K562 (cell line): Measurements from ENCODE around the gene BZW2. TPM values are rescaled to one million over a fixed set of nuclear protein-coding genes. Genes with fewer than 3 reads are reported as not detected.

Experiments
- ARHGAP35 ChIP-seq: fragments of 450-650 bp; IDR thresholded peaks from 2 replicates; pipeline ENCODE4 v1.6.1; 2018; ENCODE audit not compliant: partially characterized antibody
- ATF7 ChIP-seq: fragments of 450-650 bp; IDR thresholded peaks from 2 replicates; pipeline ENCODE4 v1.7.1; 2014; ENCODE audit warnings: mild to moderate bottlenecking, moderate library complexity
- BMI1 ChIP-seq: fragments of 150-350 bp; IDR thresholded peaks from 2 replicates; pipeline ENCODE4 v1.6.1; 2014; ENCODE audit warnings: low read length
- CXXC5 ChIP-seq: fragments of 250-450 bp; sonication (Bioruptor Pico); IDR thresholded peaks from 2 replicates; pipeline ENCODE4 v1.8.0; 2022; ENCODE audit warnings: inconsistent platforms, mild to moderate bottlenecking, moderate library complexity
- ESRRA ChIP-seq: fragments of 450-650 bp; IDR thresholded peaks from 2 replicates; pipeline ENCODE4 v1.6.1; 2014; ENCODE audit warnings: low read depth, mild to moderate bottlenecking, moderate library complexity, borderline replicate concordance
- ETS1 ChIP-seq: conservative IDR thresholded peaks from 2 replicates; pipeline ENCODE4 v1.6.1; 2011; ENCODE audit warnings: low read depth, mild to moderate bottlenecking, low read length; ENCODE audit not compliant: control insufficient read depth
- GABPA ChIP-seq: fragments of 200-800 bp; sonication (Bioruptor generic); conservative IDR thresholded peaks from 2 replicates; pipeline ENCODE4 v1.6.1; 2016; ENCODE audit warnings: low read depth, missing genetic modification characterization, missing compliant biosample characterization
- HDAC3 ChIP-seq: fragments of 450-650 bp; IDR thresholded peaks from 2 replicates; pipeline ENCODE4 v1.6.1; 2018; ENCODE audit warnings: borderline replicate concordance, mild to moderate bottlenecking, moderate library complexity; ENCODE audit not compliant: partially characterized antibody
- HES1 ChIP-seq: fragments of 450-650 bp; IDR thresholded peaks from 2 replicates; pipeline ENCODE4 v1.6.1; 2016; ENCODE audit warnings: low read depth, mild to moderate bottlenecking, moderate library complexity
- HNRNPUL1 ChIP-seq: fragments of 200-400 bp; formaldehyde crosslinking; IDR thresholded peaks from 2 replicates; pipeline ENCODE4 v1.6.1; 2017; ENCODE audit warnings: low read length
- KLF16 ChIP-seq: IDR thresholded peaks from 2 replicates; pipeline ENCODE4 v1.6.1; 2016; ENCODE audit warnings: antibody characterized with exemption
- LCOR ChIP-seq: sonication (generic); formaldehyde crosslinking; IDR thresholded peaks from 2 replicates; pipeline ENCODE4 v1.8.0; 2022; ENCODE audit warnings: mild to moderate bottlenecking, missing genetic modification reagents
- MAFF ChIP-seq: IDR thresholded peaks from 2 replicates; pipeline ENCODE4 v1.6.1; 2012; ENCODE audit warnings: low read length, improper control_type of control experiment
- MCM7 ChIP-seq, 2 experiments: fragments of 450-650 bp; IDR thresholded peaks; 2 replicates each; pipeline ENCODE4 v1.6.1; 2016 to 2018
- MECOM ChIP-seq: fragments of 250-450 bp; sonication (Bioruptor Pico); IDR thresholded peaks from 2 replicates; pipeline ENCODE4 v1.8.0; 2022; ENCODE audit warnings: inconsistent platforms
- NRF1 ChIP-seq, 2 experiments: fragments of 450-650 bp; IDR thresholded peaks in 1 of 2; conservative IDR thresholded peaks in 1 of 2; 2 replicates each; pipeline ENCODE4 v1.6.1; 2014; ENCODE audit warnings: mild to moderate bottlenecking in 2 of 2
- PHB2 ChIP-seq: fragments of 450-650 bp; IDR thresholded peaks from 2 replicates; pipeline ENCODE4 v1.6.1; 2017; ENCODE audit warnings: low read depth
- PRMT5 ChIP-seq: sonication (generic); formaldehyde crosslinking; IDR thresholded peaks from 2 replicates; pipeline ENCODE4 v1.5.0; 2020; ENCODE audit warnings: missing genetic modification reagents
- SP1 ChIP-seq: sonication (generic); formaldehyde crosslinking; IDR thresholded peaks from 2 replicates; pipeline ENCODE4 v1.8.1; 2022; ENCODE audit warnings: mild to moderate bottlenecking, missing genetic modification reagents
- SPI1 ChIP-seq: IDR thresholded peaks from 2 replicates; pipeline ENCODE4 v1.6.1; 2011; ENCODE audit warnings: low read depth, low read length, control low read depth, borderline replicate concordance
- TBL1XR1 ChIP-seq, 2 experiments: IDR thresholded peaks; 2 replicates each; pipeline ENCODE4 v1.6.1; 2012; ENCODE audit warnings: improper control_type of control experiment in 2 of 2, low read length in 2 of 2, mild to moderate bottlenecking in 1 of 2
- TGIF2 ChIP-seq: sonication (generic); formaldehyde crosslinking; IDR thresholded peaks from 2 replicates; pipeline ENCODE4 v1.8.1; 2022; ENCODE audit warnings: mild to moderate bottlenecking, missing genetic modification reagents, moderate library complexity
- U2AF2 ChIP-seq: fragments of 200-400 bp; formaldehyde crosslinking; optimal IDR thresholded peaks from 2 replicates; pipeline ENCODE3; 2017; ENCODE audit warnings: low read depth, mild to moderate bottlenecking, low read length
- XRCC5 ChIP-seq: fragments of 200-400 bp; formaldehyde crosslinking; IDR thresholded peaks from 2 replicates; pipeline ENCODE4 v1.6.1; 2017; ENCODE audit warnings: low read depth, mild to moderate bottlenecking, low read length
- YBX1 ChIP-seq: fragments of 450-650 bp; IDR thresholded peaks from 2 replicates; pipeline ENCODE4 v1.7.1; 2016; ENCODE audit warnings: mild to moderate bottlenecking
- ZFPM2 ChIP-seq: fragments of 250-450 bp; sonication (Bioruptor Pico); IDR thresholded peaks from 2 replicates; pipeline ENCODE4 v1.5.1; 2022; ENCODE audit warnings: mild to moderate bottlenecking
- ZHX1 ChIP-seq: fragments of 150-350 bp; conservative IDR thresholded peaks from 2 replicates; pipeline ENCODE4 v1.6.1; 2014; ENCODE audit warnings: low read length
- ZKSCAN1 ChIP-seq: fragments of 150-350 bp; IDR thresholded peaks from 2 replicates; pipeline ENCODE4 v1.6.1; 2016; ENCODE audit warnings: low read depth, low read length
- ZNF644 ChIP-seq: fragments of 200-800 bp; sonication (Bioruptor generic); IDR thresholded peaks from 2 replicates; pipeline ENCODE4 v1.6.1; 2016; ENCODE audit warnings: low read depth, missing genetic modification characterization, missing compliant biosample characterization
- ZNF717 ChIP-seq: fragments of 250-450 bp; sonication (Bioruptor Pico); IDR thresholded peaks from 2 replicates; pipeline ENCODE4 v1.5.0; 2021
- polyA plus RNA-seq, 8 experiments: library from polyadenylated mRNA; depleted of rRNA in 4 of 8; stranded (reverse) in 5 of 8; unstranded in 3 of 8; fragments of >200 nt; fragmentation: Nextera tagmentation in 2 of 8; fragmentation: Illumina TruSeq in 1 of 8; extraction: Ambion mirVana in 2 of 8; extraction: Trizol in 1 of 8; gene quantifications; 2 replicates each; pipeline versions ENCODE4 v1.2.1 to v1.2.3, GENCODE V29; 2011 to 2014; ENCODE audit warnings: inconsistent platforms in 1 of 8, missing spikeins in 1 of 8
- total RNA-seq, 7 experiments: library from RNA; depleted of rRNA in 6 of 7; stranded (reverse); fragments of >200 nt in 6 of 7; fragmentation: Illumina TruSeq in 2 of 7; extraction: Trizol in 2 of 7; gene quantifications; 2 replicates each; pipeline versions ENCODE4 v1.2.1 to v1.2.3, GENCODE V29; 2011 to 2021; ENCODE audit warnings: low replicate concordance in 1 of 7

BZW2 gene
- total and polyA plus RNA-seq, 9 of the 15 experiments (the other 6 are each of a cell fraction or from before 2014, with no cell fraction given): 140 to 316 (median 173) TPM

- TF ChIP-seq BMI1: no peak
- TF ChIP-seq ZKSCAN1: no peak
- no peak for TF ChIP-seq U2AF2
- no peak for TF ChIP-seq PRMT5
- TF ChIP-seq GABPA (tag): peak; percentile 41; the same call in 1 of the 2 replicates
- TF ChIP-seq CXXC5 (CRISPR knock-in tag): 0 out of 2 replicates have a peak, but pooled peaks have one; percentile 16
- no peak for TF ChIP-seq YBX1
- TF ChIP-seq MECOM (CRISPR knock-in tag): 0 out of 2 replicates have a peak, but pooled peaks have one; percentile 29
- no peak for TF ChIP-seq ZNF717 (CRISPR knock-in tag)
- peak; percentile 74; the same call in 1 of the 2 replicates for TF ChIP-seq ATF7
- TF ChIP-seq ESRRA: no peak
- no peak for TF ChIP-seq ZHX1
- TF ChIP-seq MCM7 (IDR thresholded peaks at IDR 0.05): no peak
- no peak for TF ChIP-seq NRF1 (conservative IDR thresholded peaks at IDR 0.05 in 1 of 2, IDR thresholded peaks at IDR 0.05 in 1 of 2)
- TF ChIP-seq SP1 (CRISPR knock-in tag): no peak
- no peak for TF ChIP-seq HES1
- TF ChIP-seq HNRNPUL1: no peak
- TF ChIP-seq TBL1XR1 (IDR thresholded peaks at IDR 0.05; ENCODE audit: low read length in 2 of 2): peak; percentile 42 to 68; a peak in 1 of 4 replicates
- TF ChIP-seq ZNF644: no peak
- TF ChIP-seq LCOR: no peak
- peak; percentile 78 for TF ChIP-seq HDAC3
- TF ChIP-seq TGIF2: no peak
- TF ChIP-seq PHB2: peak; percentile 58; the same call in 1 of the 2 replicates
- TF ChIP-seq KLF16: peak; percentile 77
- TF ChIP-seq ARHGAP35: no peak
- no peak for TF ChIP-seq ETS1
- TF ChIP-seq SPI1: peak; percentile 23; the same call in 1 of the 2 replicates
- TF ChIP-seq ZFPM2 (CRISPR knock-in tag): no peak
- no peak for TF ChIP-seq XRCC5
- TF ChIP-seq MAFF: no peak
These were observed 73.7 kb downstream of the BZW2 start (continued) for GRCh38 chr7:16719699-16720098.
